Measurements from ENCODE around the gene IGF2BP3. TPM values are rescaled to one million over a fixed set of nuclear protein-coding genes. Genes with fewer than 3 reads are reported as not detected.

Gene IGF2BP3
- total RNA-seq, 1 donor from 2014 or later: not detected

DNA sequence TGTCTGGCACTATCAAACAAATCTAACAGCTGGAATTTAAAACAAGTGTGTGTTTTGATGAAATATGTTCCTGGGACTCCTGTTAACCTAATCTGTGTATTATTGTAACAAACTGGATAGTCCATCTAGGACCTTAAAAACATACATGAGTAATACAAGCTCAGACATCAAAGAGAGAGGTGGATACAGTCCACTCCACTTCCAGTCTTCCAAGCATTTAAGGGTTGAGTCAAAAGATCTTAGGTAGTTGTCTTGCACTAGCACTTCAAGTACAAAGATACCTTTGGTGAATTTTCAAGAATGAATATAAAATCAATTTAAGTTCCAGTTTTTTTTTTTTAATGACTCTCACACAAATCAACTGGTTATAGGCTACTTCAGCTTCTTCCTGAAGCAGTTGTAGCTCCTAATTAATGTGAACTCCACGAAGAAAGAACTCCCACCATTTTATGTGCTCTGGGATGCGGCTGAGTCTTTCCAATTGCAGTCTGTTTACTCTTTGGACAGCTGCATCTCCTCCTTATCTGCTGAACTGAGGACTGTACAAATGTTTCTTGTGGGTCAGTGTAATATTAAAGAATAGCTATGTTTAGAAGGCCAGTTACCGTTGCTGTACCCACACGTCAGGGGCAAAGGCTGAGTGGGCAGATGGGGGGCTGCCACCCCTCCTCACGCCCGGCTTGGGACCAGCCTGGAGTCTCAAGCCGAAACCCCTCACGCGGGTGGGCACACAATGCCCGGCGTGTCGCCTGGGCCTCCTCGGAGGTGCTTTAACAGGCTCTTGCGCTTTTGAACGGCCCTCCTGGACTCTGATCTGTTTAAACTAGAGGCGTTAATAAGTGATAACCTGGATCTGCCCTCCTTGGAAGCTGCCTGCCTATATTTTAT, 2.9 kb upstream of the IGF2BP3 start:
- intact Hi-C loops (cut with DNase I): no loop called here
- ATAC-seq: no peak
- DNase-seq (ENCODE audit: missing footprints): no peak

DNA sequence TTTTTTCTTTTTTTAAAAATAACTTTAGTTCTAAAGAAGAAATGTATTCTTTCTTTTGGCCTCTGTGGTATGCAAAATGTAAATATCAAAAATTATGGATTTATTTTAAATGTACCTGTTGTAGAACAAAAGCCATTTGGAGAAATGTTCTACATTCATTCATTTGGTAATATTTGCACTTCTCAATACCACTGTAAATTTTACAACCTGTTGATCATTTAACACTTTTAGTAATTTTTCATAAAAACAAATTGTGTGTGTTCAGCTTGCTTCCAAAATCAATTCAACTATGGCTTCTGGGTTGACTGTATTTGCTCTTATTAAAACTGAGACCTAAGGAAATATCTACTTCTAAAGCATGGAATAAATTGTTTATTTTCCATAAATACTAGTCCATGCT, 2.3 kb upstream of the IGF2BP3 start:
- no peak for ATAC-seq
- DNase-seq (ENCODE audit: missing footprints): no peak

DNA sequence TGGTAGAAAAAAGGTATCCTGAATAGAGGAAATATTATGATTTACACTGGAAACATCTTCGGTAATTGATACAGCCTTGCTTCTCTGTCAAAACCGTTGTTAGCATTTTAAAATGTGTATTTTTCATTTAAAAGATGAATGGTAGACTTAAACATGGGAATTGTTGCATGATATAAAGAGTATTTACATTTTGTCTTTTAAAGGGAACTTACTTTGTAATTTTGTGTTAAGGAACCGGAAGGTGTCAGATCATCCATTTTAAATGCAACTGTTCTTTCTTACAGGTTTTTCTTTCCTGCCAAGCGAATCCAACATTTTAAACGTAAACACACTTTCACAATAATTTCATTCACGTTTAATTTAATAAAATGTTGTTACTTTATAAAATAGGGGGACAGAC, 1.8 kb upstream of the IGF2BP3 start:
- intact Hi-C loops (cut with DNase I): no loop called here
- no peak for DNase-seq (ENCODE audit: missing footprints)
- ATAC-seq: no peak

More for the DNA sequence above, 2.3 kb upstream of the IGF2BP3 start:
- intact Hi-C loops (cut with DNase I): no loop called here

DNA sequence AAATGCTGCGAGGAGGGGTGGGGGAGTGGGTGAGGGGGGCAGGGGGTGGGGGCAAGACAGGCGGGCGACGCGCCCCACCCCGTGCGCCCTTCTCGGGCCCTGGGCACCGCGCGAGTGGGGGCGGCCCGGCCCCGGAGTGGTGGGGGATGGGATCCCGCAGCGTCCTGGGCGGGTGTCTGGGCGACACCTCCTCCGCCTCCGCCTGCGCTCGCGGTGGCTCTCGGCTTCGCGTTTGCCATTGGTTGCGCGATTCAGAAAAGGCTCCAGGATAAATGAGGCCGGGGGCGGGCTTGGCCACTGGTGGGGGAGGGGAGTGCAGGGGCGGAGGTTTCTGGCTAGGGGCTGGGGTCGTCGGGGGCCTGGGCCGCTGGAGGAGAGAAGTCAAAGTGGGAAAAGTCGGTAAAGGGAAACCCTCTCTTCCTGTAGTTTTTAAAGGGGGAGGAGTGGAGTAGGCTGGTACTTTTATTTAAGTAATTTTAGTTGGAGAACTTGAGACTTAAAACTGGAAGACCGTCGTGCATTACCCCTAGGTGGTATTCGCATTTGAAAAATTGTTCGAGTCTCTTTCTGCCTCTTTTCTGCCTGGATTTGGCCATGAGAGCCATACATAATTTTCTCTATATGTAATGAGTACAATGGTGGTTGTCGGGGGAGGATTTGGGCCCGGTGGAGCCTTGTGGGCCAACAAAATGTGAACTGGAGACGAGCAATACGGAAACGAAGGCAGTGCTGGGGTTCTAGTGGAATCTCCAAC, 992 bp upstream of the IGF2BP3 start:
- no peak for ATAC-seq
- no peak for DNase-seq (ENCODE audit: missing footprints)
- intact Hi-C loops (cut with DNase I): no loop called here

DNA sequence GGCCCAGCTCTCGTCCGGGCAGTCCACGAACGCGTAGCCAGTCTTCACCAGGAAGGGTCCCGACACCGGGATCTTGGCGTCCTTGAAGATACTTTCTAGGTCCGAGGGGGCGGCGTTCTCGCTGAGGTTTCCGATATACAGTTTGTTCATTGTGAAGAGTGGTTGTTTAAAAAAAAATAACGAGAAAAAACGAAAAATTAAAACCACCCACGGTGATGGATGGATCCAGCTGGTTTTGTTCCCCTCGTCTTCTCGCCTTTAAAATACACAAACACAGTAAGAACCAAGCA, 385 bp downstream of the IGF2BP3 start:
- DNase-seq (ENCODE audit: missing footprints): no peak
- intact Hi-C loops (cut with DNase I): no loop called here
- ATAC-seq: no peak

DNA sequence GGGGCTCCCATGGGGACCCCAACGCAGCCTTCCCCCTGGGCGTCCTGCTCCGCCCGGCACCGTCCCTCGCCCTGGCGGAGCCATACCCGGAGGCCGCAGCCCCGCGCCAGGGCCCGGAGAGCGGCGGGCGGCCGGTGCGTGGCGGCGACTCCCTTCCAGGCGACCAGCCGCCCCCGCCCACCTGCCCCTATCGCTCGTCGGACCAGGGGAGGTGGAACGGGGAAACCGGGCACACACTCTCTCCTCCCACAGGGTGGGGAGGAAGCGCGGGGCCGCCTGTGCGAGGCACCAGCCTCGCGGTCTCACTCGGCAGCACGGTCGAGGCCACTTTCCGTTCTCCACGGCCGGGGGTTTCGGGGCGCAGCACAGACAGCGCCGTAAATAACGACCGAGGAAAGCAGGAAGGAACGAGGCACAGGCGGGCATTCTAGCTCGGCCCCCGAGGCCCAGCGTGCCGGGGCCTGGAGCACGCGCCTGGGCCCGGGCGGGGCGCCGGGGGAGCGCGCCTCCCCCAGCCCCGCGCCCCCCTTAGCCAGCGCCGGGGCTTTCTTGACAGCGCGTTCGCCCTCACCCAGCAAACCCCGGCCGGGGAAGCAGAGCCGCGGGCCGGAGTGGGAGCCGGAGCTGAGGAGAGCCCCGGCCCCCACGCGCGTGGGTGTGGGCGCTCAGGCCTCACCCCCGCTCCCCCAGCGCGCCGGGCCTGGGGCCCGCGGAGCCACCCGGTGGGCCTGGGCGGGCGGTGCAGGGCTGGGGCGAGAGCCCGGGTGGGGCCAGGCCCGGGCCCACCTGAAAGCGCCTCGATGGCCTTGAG, 936 bp downstream of the IGF2BP3 start:
- intact Hi-C loops (cut with DNase I): no loop called here
- DNase-seq (ENCODE audit: missing footprints) (no peak), ATAC-seq (peak; percentile 28)

DNA sequence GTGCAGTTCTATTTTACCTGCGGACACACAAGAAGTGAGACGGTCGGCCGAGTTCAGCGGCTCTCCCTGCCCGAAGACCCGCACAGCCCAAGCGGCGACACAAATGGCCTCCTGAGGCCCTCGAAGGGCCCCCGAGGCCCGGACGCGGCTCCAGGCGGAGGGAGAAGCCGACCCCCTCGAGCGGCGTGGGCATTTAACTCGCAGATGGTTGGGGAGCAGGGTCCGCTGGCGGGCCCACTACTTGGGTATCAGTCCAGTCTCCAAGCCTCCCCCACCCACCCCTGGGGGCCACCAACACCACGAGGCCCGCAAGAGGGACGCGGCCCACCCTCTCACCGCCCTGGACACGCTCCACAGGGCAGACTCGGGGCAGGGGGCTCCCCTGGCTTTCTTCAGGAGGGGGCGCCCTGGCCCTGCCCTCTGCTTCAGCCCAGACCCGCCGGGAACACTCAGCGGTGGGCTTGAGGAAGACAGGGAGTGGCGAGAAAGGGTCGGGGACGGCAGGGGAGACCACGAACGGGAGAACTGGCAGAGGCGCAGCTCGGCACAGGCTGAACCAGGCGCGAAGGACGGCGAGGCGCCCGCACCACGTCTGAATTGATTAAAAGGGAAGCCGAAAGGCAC, 1.7 kb downstream of the IGF2BP3 start:
- ATAC-seq (no peak), DNase-seq (ENCODE audit: missing footprints) (no peak)
- intact Hi-C loops (cut with DNase I): no loop called here

DNA sequence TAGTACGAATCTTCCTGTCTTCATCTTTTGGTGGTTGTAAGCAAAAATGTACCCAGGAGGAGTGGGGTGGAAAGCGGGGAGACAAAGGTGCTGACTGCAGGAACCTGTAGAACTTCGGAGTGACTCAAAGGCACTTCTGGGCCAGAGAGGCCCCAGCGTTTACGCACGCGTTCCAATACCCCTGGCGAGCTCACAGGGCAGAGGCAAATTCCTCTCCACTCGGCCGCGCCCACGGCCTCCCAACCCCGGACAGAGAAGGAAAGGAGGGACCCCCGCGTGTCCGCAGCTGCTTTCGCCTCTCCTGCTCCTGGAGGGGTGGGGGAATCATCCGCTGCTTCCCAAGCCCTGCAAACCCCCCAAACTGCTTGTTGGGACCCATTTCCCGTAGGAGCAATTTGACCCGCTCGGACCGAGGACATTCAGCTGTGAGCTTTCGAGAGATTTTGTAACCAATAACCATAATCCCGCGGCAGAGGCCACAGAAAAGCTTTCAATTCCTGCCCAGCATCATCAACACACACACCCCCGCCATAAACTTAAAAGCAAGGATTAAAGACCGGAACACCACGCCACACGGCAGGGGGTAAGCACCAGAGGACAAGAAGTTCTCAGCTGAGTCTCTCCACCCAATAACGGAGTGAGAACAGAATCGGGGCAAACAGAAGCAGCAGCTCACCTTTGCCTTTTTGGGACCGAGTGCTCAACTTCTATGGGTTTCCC, 2.3 kb downstream of the IGF2BP3 start:
- intact Hi-C loops (cut with DNase I): no loop called here
- ATAC-seq (no peak), DNase-seq (ENCODE audit: missing footprints) (no peak)

DNA sequence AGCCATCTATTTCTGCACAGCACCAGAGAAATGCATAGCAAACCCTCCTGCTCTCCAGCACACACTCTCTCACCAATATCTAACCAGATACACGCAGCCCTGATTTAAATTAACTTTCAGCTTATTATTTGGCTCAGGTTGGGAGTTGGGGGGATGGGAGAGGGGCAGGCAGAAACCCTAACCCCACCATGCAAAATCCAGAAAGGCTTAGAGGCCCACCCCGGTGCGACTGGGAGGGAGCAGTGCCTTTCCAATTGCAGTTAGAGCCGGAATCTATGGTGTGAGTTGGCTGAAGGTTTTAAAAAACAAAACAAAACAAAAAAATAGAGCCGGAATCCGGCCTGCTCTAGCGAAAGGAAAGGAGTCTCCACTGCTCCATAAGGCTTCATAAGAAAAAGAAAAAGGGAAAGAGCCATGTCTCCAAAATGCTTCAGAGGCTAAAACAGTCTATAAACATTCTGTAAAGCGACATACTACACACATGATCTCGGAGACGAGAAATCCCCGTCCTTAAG, 2.9 kb downstream of the IGF2BP3 start:
- ATAC-seq: no peak
- intact Hi-C loops (cut with DNase I): no loop called here
- no peak for DNase-seq (ENCODE audit: missing footprints)

DNA sequence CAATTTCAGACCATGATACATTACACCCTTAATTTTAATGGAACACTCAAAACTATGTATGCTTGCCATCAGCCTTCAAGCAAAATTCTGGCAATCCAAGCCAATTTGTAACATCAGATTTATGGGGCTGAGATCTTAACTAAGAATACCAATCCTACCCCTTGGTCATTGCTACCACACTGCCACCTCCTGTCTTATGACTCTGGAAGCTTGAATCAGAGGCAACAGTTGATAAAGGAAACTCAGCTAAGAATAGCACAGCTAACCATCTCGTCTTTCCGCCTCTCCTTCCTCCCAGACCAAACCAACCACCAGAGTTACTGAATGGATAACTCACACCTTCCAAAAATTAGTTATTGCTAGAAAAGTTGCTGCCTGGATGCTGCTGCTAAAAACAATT, 7.4 kb downstream of the IGF2BP3 start:
- peak; percentile 64 for ATAC-seq
- DNase-seq (ENCODE audit: missing footprints): no peak
- intact Hi-C loops (cut with DNase I): loop anchor here (5.0 kb wide), 1 partner anchor 186 kb away; no protein-coding TSS in a partner anchor

DNA sequence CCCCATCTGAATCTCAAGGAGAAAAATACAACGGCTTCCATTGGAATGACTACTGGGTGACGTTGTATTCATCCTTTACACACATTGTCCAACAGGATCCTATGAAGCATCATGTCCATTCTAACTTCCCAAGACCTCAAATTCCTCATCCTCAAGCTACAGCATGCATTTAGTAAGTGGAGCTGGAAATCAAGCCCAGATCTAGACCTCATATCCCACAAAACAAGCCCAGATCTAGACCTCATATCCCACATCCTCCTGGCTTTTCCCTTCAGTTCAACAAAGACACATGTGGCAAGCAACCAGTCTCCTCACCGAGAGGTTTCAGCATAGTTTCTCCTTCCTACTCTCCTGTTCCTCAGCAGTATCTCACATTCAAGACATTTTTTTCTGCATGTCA, 12.2 kb downstream of the IGF2BP3 start:
- intact Hi-C loops (cut with DNase I): no loop called here
- no peak for DNase-seq (ENCODE audit: missing footprints)
- ATAC-seq: no peak

DNA sequence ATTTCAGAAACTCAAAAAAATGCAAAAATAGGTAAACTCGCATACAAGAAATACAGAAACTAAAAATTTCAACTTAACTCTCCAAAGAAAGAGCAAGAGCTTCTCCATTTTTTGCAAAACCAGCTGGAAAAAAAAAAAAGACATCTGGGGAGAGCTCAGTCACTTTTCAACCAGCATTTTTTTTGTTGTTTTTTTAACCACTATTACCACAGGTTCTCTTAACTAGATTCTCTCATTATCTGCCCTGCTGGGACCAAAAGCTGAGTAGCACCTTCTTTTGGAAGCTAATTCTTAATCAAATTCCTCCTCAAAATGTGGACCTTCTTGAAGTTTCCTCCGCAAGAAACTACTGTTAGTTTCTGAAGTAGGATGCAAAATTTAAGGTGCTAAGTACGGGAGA, 14.2 kb downstream of the IGF2BP3 start:
- no peak for ATAC-seq
- DNase-seq (ENCODE audit: missing footprints): no peak
- intact Hi-C loops (cut with DNase I): no loop called here

DNA sequence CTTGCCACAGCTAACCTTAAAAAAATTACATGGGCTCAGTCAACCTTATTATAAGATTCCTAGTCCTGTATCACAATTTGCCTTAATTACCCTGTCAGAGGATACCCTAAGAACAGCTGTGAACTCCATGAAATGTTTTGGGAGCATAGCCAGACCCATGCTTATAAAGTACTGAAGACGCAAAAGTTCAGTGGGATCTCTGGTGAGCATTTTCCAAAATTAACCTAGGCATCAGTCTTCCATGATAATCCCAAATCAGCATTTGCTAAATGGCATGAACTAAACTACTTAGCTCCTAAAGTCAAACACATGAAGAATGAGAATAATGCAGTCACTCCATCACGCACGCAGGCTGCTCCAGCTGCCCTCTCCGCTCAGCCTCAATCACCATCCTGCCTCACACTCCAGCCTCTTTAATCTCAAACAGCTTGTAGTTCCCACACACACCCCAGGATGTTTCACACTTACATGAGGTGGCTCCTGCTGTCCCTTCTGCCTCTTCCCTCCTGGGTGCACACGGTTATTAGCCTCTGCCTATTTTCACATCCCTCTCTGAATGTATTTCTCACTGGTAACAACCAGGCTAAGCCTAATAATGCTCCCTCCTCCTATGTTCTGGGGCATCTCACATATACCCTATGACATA, 15.3 kb downstream of the IGF2BP3 start:
- no peak for DNase-seq (ENCODE audit: missing footprints)
- ATAC-seq: no peak
- intact Hi-C loops (cut with DNase I): no loop called here

DNA sequence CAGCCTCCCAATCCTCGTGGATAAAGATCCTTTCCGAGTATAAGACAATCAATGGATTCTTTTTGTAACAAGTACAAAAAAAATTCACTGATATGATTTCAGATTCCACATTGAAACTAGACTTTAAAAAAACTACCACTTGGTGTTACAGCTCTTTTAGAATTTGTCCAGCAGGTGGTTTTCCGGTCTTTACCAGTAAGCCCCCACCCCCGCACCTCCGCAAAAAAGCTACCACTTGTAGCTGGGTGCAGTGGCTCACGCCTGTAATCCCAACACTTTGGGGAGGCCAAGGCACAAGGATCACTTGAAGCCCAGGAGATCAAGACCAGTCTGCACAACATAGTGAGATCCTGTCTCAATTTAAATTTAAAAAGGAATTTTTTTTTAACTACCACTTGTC, 19.8 kb downstream of the IGF2BP3 start:
- intact Hi-C loops (cut with DNase I): no loop called here
- ATAC-seq (no peak), DNase-seq (ENCODE audit: missing footprints) (no peak)

DNA sequence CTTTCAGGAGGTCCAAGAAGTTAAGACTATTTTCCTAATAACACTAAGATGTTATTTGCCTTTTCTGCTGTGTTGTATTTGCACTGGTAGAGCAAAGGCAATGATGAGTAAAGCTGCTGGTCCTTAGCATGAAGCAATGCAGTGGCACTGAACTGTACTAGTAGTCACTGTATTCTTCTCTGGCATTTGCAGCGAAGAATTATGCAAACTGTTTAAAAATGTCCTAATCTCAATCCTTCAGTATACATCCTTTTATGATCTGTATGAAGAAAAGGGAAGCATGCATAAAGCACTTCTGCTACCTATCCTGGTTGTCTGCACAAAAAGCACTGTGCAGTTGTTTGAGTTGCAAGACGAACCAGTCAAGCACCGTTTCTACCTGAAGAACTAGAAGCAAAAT, 20.4 kb downstream of the IGF2BP3 start:
- intact Hi-C loops (cut with DNase I): no loop called here
- ATAC-seq (no peak), DNase-seq (ENCODE audit: missing footprints) (no peak)

DNA sequence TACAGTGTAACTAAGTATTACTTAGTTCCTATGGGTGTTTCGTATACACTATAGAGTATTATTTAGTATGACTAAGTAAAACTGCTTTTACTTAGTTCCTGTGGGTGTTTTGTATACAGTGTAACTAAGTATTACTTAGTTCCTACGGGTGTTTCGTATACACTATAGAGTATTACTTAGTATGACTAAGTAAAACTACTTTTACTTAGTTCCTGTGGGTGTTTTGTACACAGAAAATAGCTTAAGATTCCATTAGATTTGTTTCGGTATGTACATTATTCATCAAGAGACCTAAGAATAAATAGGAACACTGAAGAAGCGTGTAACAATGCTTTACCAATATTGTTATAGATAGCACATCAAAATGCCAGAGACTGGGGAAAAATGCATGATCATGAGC, 25.0 kb downstream of the IGF2BP3 start:
- no peak for DNase-seq (ENCODE audit: missing footprints)
- intact Hi-C loops (cut with DNase I): no loop called here
- ATAC-seq: no peak

DNA sequence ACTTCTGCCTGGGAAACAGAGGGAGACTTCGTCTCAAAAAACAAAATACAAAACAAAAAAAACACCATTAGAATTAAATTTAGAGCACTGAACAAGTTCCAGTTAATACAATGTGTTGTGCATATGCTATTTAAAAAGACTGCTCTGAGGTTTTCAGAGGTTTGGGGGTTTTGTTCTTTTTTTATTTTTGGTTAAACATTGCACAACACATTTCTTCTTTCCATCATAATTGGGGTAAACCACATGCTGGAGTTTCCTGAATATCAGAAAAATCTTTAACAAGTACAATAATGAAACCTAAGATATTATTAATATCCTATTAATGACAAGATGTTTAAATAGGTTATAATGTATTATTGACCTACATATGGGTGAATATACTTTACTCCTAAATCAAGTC, 26.3 kb downstream of the IGF2BP3 start:
- DNase-seq (ENCODE audit: missing footprints): no peak
- intact Hi-C loops (cut with DNase I): no loop called here
- no peak for ATAC-seq

DNA sequence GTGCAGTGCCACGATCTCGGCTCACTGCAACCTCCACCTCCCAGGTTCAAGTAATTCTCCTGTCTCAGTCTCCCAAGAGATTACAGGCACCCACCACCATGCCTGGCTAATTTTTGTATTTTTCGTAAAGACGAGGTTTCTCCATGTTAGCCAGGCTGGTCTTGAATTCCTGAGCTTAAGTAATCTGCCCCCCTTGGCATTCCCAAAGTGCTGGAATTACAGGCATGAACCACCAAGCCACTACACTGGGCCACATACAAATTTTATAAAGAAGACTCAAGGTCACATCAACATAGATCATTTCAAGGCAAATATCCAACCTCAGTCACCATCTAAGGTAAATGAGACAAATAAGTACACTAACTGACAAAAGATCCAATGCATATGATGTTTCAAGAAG, 32.1 kb downstream of the IGF2BP3 start:
- DNase-seq (ENCODE audit: missing footprints): no peak
- ATAC-seq: no peak
- intact Hi-C loops (cut with DNase I): no loop called here

Data from Right ventricle myocardium inferior (tissue), 1 donor.